Trophoblast cell (in vitro differentiated cells and primary cell): ENCODE measurements around the gene LIME1.

Source experiments
- DNase-seq, 2 donors: peaks; one replicate each; pipeline ENCODE4 v3.0.0-alpha.2; 2016
- H2AFZ ChIP-seq: 2 replicates; pipeline ENCODE4 v1.6.1; 2013; ENCODE audit warnings: low read length, moderate library complexity, mild to moderate bottlenecking; ENCODE audit not compliant: insufficient read depth, poor library complexity
- H2AK5ac ChIP-seq: 2 replicates; pipeline ENCODE4 v1.6.1; 2013; ENCODE audit warnings: mild to moderate bottlenecking, low read length
- H2BK120ac ChIP-seq: 2 replicates; pipeline ENCODE4 v1.6.1; 2013; ENCODE audit warnings: low read length, mild to moderate bottlenecking, moderate library complexity; ENCODE audit not compliant: insufficient read depth, poor library complexity
- H2BK12ac ChIP-seq: 2 replicates; pipeline ENCODE4 v1.6.1; 2013; ENCODE audit warnings: mild to moderate bottlenecking, low read length, moderate library complexity
- H2BK5ac ChIP-seq: 2 replicates; pipeline ENCODE4 v1.6.1; 2013; ENCODE audit warnings: low read length, low read depth, moderate library complexity, mild to moderate bottlenecking; ENCODE audit not compliant: poor library complexity
- H3K14ac ChIP-seq: 2 replicates; pipeline ENCODE4 v1.6.1; 2013; ENCODE audit warnings: mild to moderate bottlenecking, low read length
- H3K18ac ChIP-seq: 2 replicates; pipeline ENCODE4 v1.6.1; 2013; ENCODE audit warnings: mild to moderate bottlenecking, low read length
- H3K23ac ChIP-seq: 2 replicates; pipeline ENCODE4 v1.6.1; 2013; ENCODE audit warnings: low read length
- H3K27ac ChIP-seq: 2 replicates; pipeline ENCODE4 v1.5.1; 2013; ENCODE audit warnings: low read depth, mild to moderate bottlenecking, inconsistent platforms, low read length, moderate library complexity
- H3K27me3 ChIP-seq: 2 replicates; pipeline ENCODE4 v1.6.1; 2013; ENCODE audit warnings: inconsistent platforms, mild to moderate bottlenecking, low read length, moderate library complexity; ENCODE audit not compliant: insufficient read depth
- H3K36me3 ChIP-seq, 2 experiments: 1 replicate in 1 of 2; 2 replicates in 1 of 2; pipeline ENCODE4 v1.6.1; 2013; ENCODE audit warnings: low read length in 2 of 2, mild to moderate bottlenecking in 2 of 2, moderate library complexity in 1 of 2; ENCODE audit not compliant: insufficient read depth in 2 of 2, control insufficient read depth in 1 of 2
- H3K4ac ChIP-seq: 2 replicates; pipeline ENCODE4 v1.6.1; 2013; ENCODE audit warnings: low read depth, mild to moderate bottlenecking, low read length, moderate library complexity
- H3K4me1 ChIP-seq, 2 experiments: 1 replicate in 1 of 2; 2 replicates in 1 of 2; pipeline ENCODE4 v1.6.1; 2013; ENCODE audit warnings: low read length in 2 of 2, mild to moderate bottlenecking in 2 of 2, moderate library complexity in 1 of 2; ENCODE audit not compliant: insufficient read depth in 2 of 2, control insufficient read depth in 1 of 2
- H3K4me2 ChIP-seq: 2 replicates; pipeline ENCODE4 v1.6.1; 2013; ENCODE audit warnings: inconsistent platforms, mild to moderate bottlenecking, low read length, moderate library complexity
- H3K4me3 ChIP-seq: 2 replicates; pipeline ENCODE4 v1.5.1; 2013; ENCODE audit warnings: mild to moderate bottlenecking, low read depth, low read length, inconsistent platforms
- H3K79me1 ChIP-seq: one replicate; pipeline ENCODE4 v1.6.1; 2013; ENCODE audit warnings: low read length
- H3K79me2 ChIP-seq: 2 replicates; pipeline ENCODE4 v1.6.1; 2013; ENCODE audit warnings: low read length, mild to moderate bottlenecking; ENCODE audit not compliant: control insufficient read depth, insufficient read depth, poor library complexity
- H3K9ac ChIP-seq: 2 replicates; pipeline ENCODE4 v1.6.1; 2013; ENCODE audit warnings: mild to moderate bottlenecking, low read length
- H3K9me3 ChIP-seq: 2 replicates; pipeline ENCODE4 v1.6.1; 2013; ENCODE audit warnings: low read depth, mild to moderate bottlenecking, control low read depth, inconsistent platforms, low read length; ENCODE audit not compliant: insufficient read depth
- H4K12ac ChIP-seq: 2 replicates; pipeline ENCODE4 v1.6.1; 2013; ENCODE audit warnings: low read depth, mild to moderate bottlenecking, low read length, moderate library complexity
- H4K8ac ChIP-seq: 2 replicates; pipeline ENCODE4 v1.6.1; 2013; ENCODE audit warnings: low read depth, mild to moderate bottlenecking, low read length, moderate library complexity
- H4K91ac ChIP-seq: one replicate; pipeline ENCODE4 v1.6.1; 2013; ENCODE audit warnings: low read depth, mild to moderate bottlenecking, low read length, moderate library complexity
- whole genome bisulfite sequencing: extraction: QIAGEN DNeasy Blood & Tissue Kit; methylation state at CpG from one replicate; pipeline ENCODE4 v1.1.7; 2013; ENCODE audit warnings: missing lambda C conversion rate; ENCODE audit not compliant: insufficient read length, insufficient coverage; ENCODE audit errors: extremely low coverage; 5-methylcytosine and 5-hydroxymethylcytosine counted together

Gene LIME1

GRCh38 chr20:63691711-63692435 is 44.6 kb upstream of the LIME1 start:
- no peak for DNase-seq
- no CpG with 5 or more reads among the region's 21 CpGs for WGBS
- Histone ChIP-seq H2BK12ac (no peak overlapping the region), H2BK120ac (no peak overlapping the region), H2BK5ac (no peak overlapping the region), H3K4ac (no peak overlapping the region), H3K14ac (no peak overlapping the region), H3K27me3 (no peaks in the 10 kb centered on the region), H4K8ac (no peak overlapping the region), H3K4me2 (no peak overlapping the region), H3K27ac (no peak overlapping the region), H2AK5ac (no peak overlapping the region), H3K79me2 (no peaks in the 10 kb centered on the region), H3K23ac (no peak overlapping the region), H3K18ac (no peak overlapping the region), H3K4me1 (peaks cover 6 to 11% of the 10 kb centered on the region in 2 experiments), H3K9ac (no peak overlapping the region), H3K36me3 (peaks cover 0 to 3% of the 10 kb centered on the region in 2 experiments), H3K79me1 (peaks cover 7% of the 10 kb centered on the region), H2AFZ (no peak overlapping the region), H4K91ac (no peak overlapping the region), H3K9me3 (peaks cover 3% of the 10 kb centered on the region), H3K4me3 (no peak overlapping the region), H4K12ac (no peak overlapping the region)

- Histone ChIP-seq H3K4me1 (peaks cover 0 to 5% of the 10 kb centered on the region in 2 experiments), H3K27ac (no peak overlapping the region), H3K79me2 (no peaks in the 10 kb centered on the region), H3K79me1 (peaks cover under 1% of the 10 kb centered on the region), H4K8ac (no peak overlapping the region), H3K9me3 (peaks cover 3% of the 10 kb centered on the region), H3K4me2 (no peak overlapping the region), H3K23ac (no peak overlapping the region), H4K12ac (no peak overlapping the region), H3K27me3 (no peaks in the 10 kb centered on the region), H4K91ac (no peak overlapping the region), H3K4ac (no peak overlapping the region), H2AK5ac (no peak overlapping the region), H3K9ac (no peak overlapping the region), H2BK5ac (no peak overlapping the region), H2BK12ac (no peak overlapping the region), H3K4me3 (no peak overlapping the region), H2AFZ (no peak overlapping the region), H2BK120ac (no peak overlapping the region), H3K14ac (no peak overlapping the region), H3K36me3 (peaks cover 0 to 3% of the 10 kb centered on the region in 2 experiments), H3K18ac (no peak overlapping the region)
- no CpG with 5 or more reads among the region's 20 CpGs for WGBS
- DNase-seq = peak in 1 of 2 donors; percentile 30
These were observed 43.9 kb upstream of the LIME1 start for GRCh38 chr20:63692436-63693082.

GRCh38 chr20:63693083-63693732 is 43.3 kb upstream of the LIME1 start:
- no peak overlapping the region for H3K4me2 ChIP-seq
- no peak overlapping the region for H2BK5ac ChIP-seq
- H2BK120ac ChIP-seq = no peak overlapping the region
- no peak overlapping the region for H3K18ac ChIP-seq
- H3K4me1 ChIP-seq = peaks cover 0 to 5% of the 10 kb centered on the region in 2 experiments
- H3K23ac ChIP-seq = no peak overlapping the region
- DNase-seq = no peak
- no peak overlapping the region for H3K4ac ChIP-seq
- no peaks in the 10 kb centered on the region for H3K79me1 ChIP-seq
- no peak overlapping the region for H2AK5ac ChIP-seq
- H3K4me3 ChIP-seq = no peak overlapping the region
- no peak overlapping the region for H2BK12ac ChIP-seq
- H3K27ac ChIP-seq = no peak overlapping the region
- no CpG with 5 or more reads among the region's 10 CpGs for WGBS
- no peak overlapping the region for H4K91ac ChIP-seq
- H3K9me3 ChIP-seq = peaks cover 3% of the 10 kb centered on the region
- H3K27me3 ChIP-seq = no peaks in the 10 kb centered on the region
- H2AFZ ChIP-seq = no peak overlapping the region
- no peak overlapping the region for H3K14ac ChIP-seq
- no peak overlapping the region for H3K9ac ChIP-seq
- peaks cover 0 to 3% of the 10 kb centered on the region in 2 experiments for H3K36me3 ChIP-seq
- no peaks in the 10 kb centered on the region for H3K79me2 ChIP-seq
- H4K8ac ChIP-seq = no peak overlapping the region
- H4K12ac ChIP-seq = no peak overlapping the region

GRCh38 chr20:63693733-63694583 is 42.5 kb upstream of the LIME1 start:
- no peaks in the 10 kb centered on the region for H3K79me2 ChIP-seq
- H3K9ac ChIP-seq = no peak overlapping the region
- H3K27ac ChIP-seq = no peak overlapping the region
- H3K4me2 ChIP-seq = no peak overlapping the region
- no peak overlapping the region for H3K4ac ChIP-seq
- no peak overlapping the region for H3K4me3 ChIP-seq
- peaks cover 3% of the 10 kb centered on the region for H3K9me3 ChIP-seq
- H4K91ac ChIP-seq = no peak overlapping the region
- H4K8ac ChIP-seq = no peak overlapping the region
- no peak overlapping the region for H4K12ac ChIP-seq
- H3K14ac ChIP-seq = no peak overlapping the region
- H2BK120ac ChIP-seq = no peak overlapping the region
- no peaks in the 10 kb centered on the region for H3K27me3 ChIP-seq
- no peak overlapping the region for H3K23ac ChIP-seq
- no peak overlapping the region for H2AK5ac ChIP-seq
- peaks cover 0 to 3% of the 10 kb centered on the region in 2 experiments for H3K36me3 ChIP-seq
- H2AFZ ChIP-seq = no peak overlapping the region
- DNase-seq = no peak
- no peaks in the 10 kb centered on the region for H3K79me1 ChIP-seq
- H3K4me1 ChIP-seq = peaks cover 0 to 6% of the 10 kb centered on the region in 2 experiments
- H2BK5ac ChIP-seq = no peak overlapping the region
- WGBS = no CpG with 5 or more reads among the region's 21 CpGs
- no peak overlapping the region for H3K18ac ChIP-seq
- H2BK12ac ChIP-seq = no peak overlapping the region
